Pancreas (tissue), 10 donors: Measurements from ENCODE around the gene ATP1A1. TPM values are rescaled to one million over a fixed set of nuclear protein-coding genes. Genes with fewer than 3 reads are reported as not detected.
A peak's percentile ranks its signal among the peaks of the same experiment; 100 is the strongest.

Experiments used
- ATAC-seq, 4 donors: fragments of 200-7000 bp; cut with Tn5 transposase; one replicate each; pipeline versions ENCODE4 v1.8.0 to v1.9.1; 2020; ENCODE audit warnings: mild to moderate bottlenecking in 4 of 4, moderate library complexity in 4 of 4
- DNase-seq, 6 donors: peaks; one replicate each; pipeline ENCODE4 v3.0.0-alpha.2; 2020
- FAIRE-seq: peaks from 2 replicates; lab custom pipeline; 2012; peaks lifted over from hg19 to GRCh38; lab: Jason Lieb, UNC
- H3K27ac ChIP-seq, 4 donors: fragments of 200-600 bp; sonication (generic); 1 replicate in 3 of 4; 2 replicates in 1 of 4; pipeline versions ENCODE4 v1.5.0 to v1.8.0; 2020
- H3K27me3 ChIP-seq, 4 donors: fragments of 200-600 bp; one replicate each; pipeline ENCODE4 v1.8.0; 2021
- H3K36me3 ChIP-seq, 3 donors: fragments of 200-600 bp; sonication (generic) in 1 of 3; one replicate each; pipeline versions ENCODE4 v1.5.0 to v1.8.0; 2020 to 2021
- H3K4me1 ChIP-seq, 3 donors: fragments of 200-600 bp; one replicate each; pipeline ENCODE4 v1.8.0; 2021
- H3K4me3 ChIP-seq, 4 donors: fragments of 200-600 bp; sonication (generic) in 2 of 4; one replicate each; pipeline versions ENCODE4 v1.5.0 to v1.8.0; 2020 to 2021
- H3K9me3 ChIP-seq, 4 donors: fragments of 200-600 bp; one replicate each; pipeline ENCODE4 v1.8.0; 2021
- CTCF ChIP-seq, 4 donors: fragments of 200-600 bp; sonication (generic) in 3 of 4; IDR thresholded peaks; one replicate each; pipeline versions ENCODE4 v1.5.0 to v1.8.0; 2021; ENCODE audit warnings: antibody characterized with exemption in 4 of 4
- WGBS, 2 donors: extraction: QIAGEN DNeasy Blood & Tissue Kit; methylation state at CpG; one replicate each; pipeline ENCODE4 v1.1.7; 2013; 5-methylcytosine and 5-hydroxymethylcytosine counted together
- intact Hi-C, 3 donors: fragments of 100-400 bp; cut with DNase I; formaldehyde crosslinking; loops; one replicate each; pipeline versions ENCODE4 v1.11.1 to v1.14.2; 2022
- polyA plus RNA-seq, 2 donors: library from polyadenylated mRNA; stranded (reverse); fragments of 200-250 nt; gene quantifications; one replicate each; pipeline ENCODE4 v1.2.3, GENCODE V29; 2013
- total RNA-seq, 6 donors: library from RNA; stranded (reverse); fragmentation: NEBNext Ultra II Directional in 4 of 6; extraction: Animal tissue kit (Norgen Biotek cat#: 25700) in 4 of 6; gene quantifications; one replicate each; pipeline versions ENCODE4 v1.2.1 to v1.2.4, GENCODE V29; 2021 to 2023
- donor health status: healthy with polysubstance abuse.
- donor health status: DM: no; HTN: no; CAD: no; lungs with moderate emphysema.
- donor health status: DM: no; HTN: no; CAD: no.
- donor health status: control.
- donor health status: control.
- donor health status: Bipolar disorder and iron deficiency.
- donor health status: DM: yes; HTN: yes; CAD: no.
- donor health status: DM: no; HTN: no; CAD: no.
- donor health status: DM: no; HTN: no; CAD: no.
- donor health status: DM: yes; HTN: yes; CAD: no.

The ATP1A1 gene
- total and polyA plus RNA-seq, 8 donors, result 226 to 735 (median 490) TPM

- Histone ChIP-seq H3K27me3 (no peaks in the 10 kb centered on the region), H3K4me3 (no peak overlapping the region), H3K36me3 (no peaks in the 10 kb centered on the region), H3K27ac (peak overlapping the region in 2 of 4 donors; percentile 6 to 37), H3K4me1 (peaks cover 0 to 12% (median 5%) of the 10 kb centered on the region in 3 donors), H3K9me3 (no peaks in the 10 kb centered on the region)
- intact Hi-C loops, result loop anchor here in 1 of 3 donors (10.0 kb wide), 1 partner anchor 119 kb away; no protein-coding TSS in a partner anchor
- ATAC-seq (peak; percentile 61 to 88 (median 78)), DNase-seq (no peak), FAIRE-seq (no peak)
- WGBS, 2 donors, result 30 to 47% methylated on average over 5 of the region's 5 CpGs
- TF ChIP-seq CTCF (IDR thresholded peaks at IDR 0.05), result no peak
Observed at GRCh38 chr1:116365857-116366256, 7.2 kb upstream of the ATP1A1 start.

- no peaks in the 10 kb centered on the region for H3K9me3 ChIP-seq
- no peaks in the 10 kb centered on the region for H3K36me3 ChIP-seq
- TF ChIP-seq CTCF (IDR thresholded peaks at IDR 0.05), result no peak
- no peaks in the 10 kb centered on the region for H3K27me3 ChIP-seq
- WGBS, 2 donors, result 90 to 95% methylated on average over 3 of the region's 3 CpGs
- H3K4me3 ChIP-seq, result no peak overlapping the region
- no peak overlapping the region for H3K27ac ChIP-seq
- no peak for ATAC-seq
- intact Hi-C loops, result loop anchor here in 1 of 3 donors (10.0 kb wide), 1 partner anchor 117 kb away; no protein-coding TSS in a partner anchor
- H3K4me1 ChIP-seq, result peaks cover 0 to 12% (median 5%) of the 10 kb centered on the region in 3 donors
- no peak for FAIRE-seq
- no peak for DNase-seq
Observed at GRCh38 chr1:116367256-116367945, 5.6 kb upstream of the ATP1A1 start.

GRCh38 chr1:116368241-116368640 lies 4.8 kb upstream of the ATP1A1 start:
- Histone ChIP-seq H3K9me3 (no peaks in the 10 kb centered on the region), H3K4me1 (peaks cover 0 to 12% (median 5%) of the 10 kb centered on the region in 3 donors), H3K36me3 (no peaks in the 10 kb centered on the region), H3K4me3 (no peak overlapping the region), H3K27ac (no peak overlapping the region), H3K27me3 (no peaks in the 10 kb centered on the region)
- 66 to 80% methylated on average over 2 of the region's 2 CpGs for WGBS, 2 donors
- no peak for ATAC-seq
- no peak for TF ChIP-seq CTCF (IDR thresholded peaks at IDR 0.05)
- no peak for DNase-seq
- intact Hi-C loops, result loop anchor here in 1 of 3 donors (10.0 kb wide), 1 partner anchor 117 kb away; no protein-coding TSS in a partner anchor
- no peak for FAIRE-seq

GRCh38 chr1:116370181-116370580 lies 2.9 kb upstream of the ATP1A1 start:
- 55 to 69% methylated on average over 2 of the region's 2 CpGs for WGBS, 2 donors
- Histone ChIP-seq H3K9me3 (no peaks in the 10 kb centered on the region), H3K36me3 (no peaks in the 10 kb centered on the region), H3K4me3 (no peak overlapping the region), H3K27ac (no peak overlapping the region), H3K27me3 (no peaks in the 10 kb centered on the region), H3K4me1 (peaks cover 0 to 12% (median 8%) of the 10 kb centered on the region in 3 donors)
- no peak for TF ChIP-seq CTCF (IDR thresholded peaks at IDR 0.05)
- intact Hi-C loops, result loop anchor here in 2 of 3 donors (10.0 kb wide), 2 partner anchors 55 to 215 kb away; no protein-coding TSS in a partner anchor
- no peak for DNase-seq
- no peak for ATAC-seq
- FAIRE-seq, result no peak

- intact Hi-C loops, result loop anchor here in 2 of 3 donors (10.0 kb wide), 2 partner anchors 57 to 217 kb away; no protein-coding TSS in a partner anchor
- no peak for TF ChIP-seq CTCF (IDR thresholded peaks at IDR 0.05)
- Histone ChIP-seq H3K9me3 (no peaks in the 10 kb centered on the region), H3K27me3 (no peaks in the 10 kb centered on the region), H3K36me3 (no peaks in the 10 kb centered on the region), H3K4me1 (peaks cover 2 to 18% (median 11%) of the 10 kb centered on the region in 3 donors), H3K4me3 (peak overlapping the region in 1 of 4 donors; percentile 90), H3K27ac (peak overlapping the region; percentile 91 to 96 (median 94))
- no peak for ATAC-seq
- no peak for DNase-seq
- FAIRE-seq, result no peak
- 50 to 57% methylated on average over 1 of the region's 1 CpG for WGBS, 2 donors
Observed at GRCh38 chr1:116371752-116372151, 1.3 kb upstream of the ATP1A1 start.
